Kidney epithelial cell (primary cell): ENCODE results near the gene WDR90. TPM values are rescaled to one million over a fixed set of nuclear protein-coding genes. Genes with fewer than 3 reads are reported as not detected.

ENCODE experiments used
- DNase-seq: peaks from one replicate; pipeline ENCODE4 v3.0.0-alpha.2; 2010; ENCODE audit warnings: low read depth
- H3K27me3 ChIP-seq: 2 replicates; pipeline ENCODE4 v1.6.0; 2011; ENCODE audit warnings: low read length; ENCODE audit not compliant: control insufficient read depth, insufficient read depth
- H3K36me3 ChIP-seq: 2 replicates; pipeline ENCODE4 v1.5.1; 2011; ENCODE audit warnings: low read length; ENCODE audit not compliant: control insufficient read depth, insufficient read depth
- H3K4me3 ChIP-seq: 2 replicates; pipeline ENCODE4 v1.5.1; 2011; ENCODE audit warnings: low read depth, mild to moderate bottlenecking, control low read depth, low read length
- total RNA-seq: library from RNA; depleted of rRNA; stranded (reverse); fragments of >200 nt; gene quantifications from 2 replicates; pipeline ENCODE4 v1.2.3, GENCODE V29; 2015
- TF ChIP-seq, protein P1 (sequence below): IDR thresholded peaks from 2 replicates; pipeline ENCODE4 v1.5.1; 2011; ENCODE audit warnings: mild to moderate bottlenecking, moderate library complexity, low read length, control low read depth, inconsistent platforms; ENCODE audit not compliant: insufficient read depth, poor library complexity, severe bottlenecking

The WDR90 gene
- total RNA-seq, 1 donor from 2014 or later: 17.0 TPM

DNA sequence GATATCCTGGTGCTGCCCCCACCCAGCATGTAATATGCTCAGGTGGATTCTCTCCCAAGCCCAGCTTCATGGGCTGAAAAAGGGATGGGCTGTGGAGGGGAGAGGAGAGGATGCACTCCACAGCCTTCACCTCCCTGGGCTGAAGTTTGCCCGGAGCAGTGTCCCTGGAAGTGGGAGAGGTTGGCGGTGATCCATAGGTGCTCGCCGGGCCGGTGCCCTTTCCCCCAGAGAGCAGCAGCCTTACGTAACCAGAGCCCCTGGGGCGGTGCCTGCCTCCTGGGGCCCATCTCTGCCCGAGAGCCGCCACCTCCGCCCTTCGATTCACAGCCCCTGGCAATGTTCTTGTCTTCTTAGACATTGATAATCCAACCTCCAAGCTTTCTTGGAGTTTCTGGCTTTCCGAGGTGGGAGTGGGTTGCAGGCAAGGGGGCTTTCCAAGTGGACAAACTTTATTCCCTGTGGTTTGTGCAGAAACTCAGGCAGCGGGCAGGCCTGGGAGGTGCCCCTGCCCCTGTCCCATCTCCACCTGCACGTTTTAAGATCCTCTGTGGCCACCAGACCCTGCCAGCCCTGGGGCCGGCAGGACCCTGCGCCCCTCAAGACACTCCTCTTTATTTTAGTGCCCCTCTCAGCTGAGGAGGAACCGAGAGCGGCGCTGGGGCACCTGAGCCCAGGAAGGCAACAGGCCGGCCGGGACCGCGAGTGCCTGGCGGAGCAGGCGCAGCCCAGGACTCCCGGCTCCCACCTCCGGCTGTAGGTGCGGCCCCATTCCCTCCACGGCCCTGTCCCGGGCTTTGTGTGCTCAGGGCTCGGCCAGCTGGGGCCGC, 3.1 kb upstream of the WDR90 start:
- DNase-seq: no peak
- Histone ChIP-seq H3K36me3 (no peaks in the 10 kb centered on the region), H3K27me3 (no peaks in the 10 kb centered on the region), H3K4me3 (no peak overlapping the region)
- TF ChIP-seq, protein P1, sequence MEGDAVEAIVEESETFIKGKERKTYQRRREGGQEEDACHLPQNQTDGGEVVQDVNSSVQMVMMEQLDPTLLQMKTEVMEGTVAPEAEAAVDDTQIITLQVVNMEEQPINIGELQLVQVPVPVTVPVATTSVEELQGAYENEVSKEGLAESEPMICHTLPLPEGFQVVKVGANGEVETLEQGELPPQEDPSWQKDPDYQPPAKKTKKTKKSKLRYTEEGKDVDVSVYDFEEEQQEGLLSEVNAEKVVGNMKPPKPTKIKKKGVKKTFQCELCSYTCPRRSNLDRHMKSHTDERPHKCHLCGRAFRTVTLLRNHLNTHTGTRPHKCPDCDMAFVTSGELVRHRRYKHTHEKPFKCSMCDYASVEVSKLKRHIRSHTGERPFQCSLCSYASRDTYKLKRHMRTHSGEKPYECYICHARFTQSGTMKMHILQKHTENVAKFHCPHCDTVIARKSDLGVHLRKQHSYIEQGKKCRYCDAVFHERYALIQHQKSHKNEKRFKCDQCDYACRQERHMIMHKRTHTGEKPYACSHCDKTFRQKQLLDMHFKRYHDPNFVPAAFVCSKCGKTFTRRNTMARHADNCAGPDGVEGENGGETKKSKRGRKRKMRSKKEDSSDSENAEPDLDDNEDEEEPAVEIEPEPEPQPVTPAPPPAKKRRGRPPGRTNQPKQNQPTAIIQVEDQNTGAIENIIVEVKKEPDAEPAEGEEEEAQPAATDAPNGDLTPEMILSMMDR: no peak

DNA sequence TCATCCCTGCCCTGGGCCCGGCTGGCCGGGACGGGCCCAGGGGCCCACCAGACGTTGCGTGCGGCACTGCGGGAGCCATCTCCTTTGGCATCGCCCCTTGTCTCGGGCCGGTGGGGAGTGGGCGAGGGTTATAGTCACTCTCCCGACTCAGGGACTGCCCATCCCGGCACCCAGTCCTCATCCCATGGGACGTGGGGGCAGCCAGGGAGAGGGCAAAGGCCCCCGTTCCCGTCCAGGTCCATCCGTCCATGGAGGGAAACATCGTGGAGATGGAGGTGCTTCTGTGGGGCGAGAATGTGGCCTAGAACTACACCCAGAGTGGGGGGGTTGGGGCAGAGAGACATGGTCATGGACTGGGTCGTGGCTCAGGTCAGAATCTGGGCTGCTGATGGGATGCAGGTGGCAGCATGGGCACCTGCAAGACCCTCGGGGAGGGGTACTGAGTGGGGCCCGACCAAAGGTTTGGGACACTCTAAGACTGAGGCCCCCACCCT, 2.4 kb upstream of the WDR90 start:
- Histone ChIP-seq H3K4me3 (no peak overlapping the region), H3K36me3 (no peaks in the 10 kb centered on the region), H3K27me3 (no peaks in the 10 kb centered on the region)
- TF ChIP-seq, protein P1: no peak
- no peak for DNase-seq

DNA sequence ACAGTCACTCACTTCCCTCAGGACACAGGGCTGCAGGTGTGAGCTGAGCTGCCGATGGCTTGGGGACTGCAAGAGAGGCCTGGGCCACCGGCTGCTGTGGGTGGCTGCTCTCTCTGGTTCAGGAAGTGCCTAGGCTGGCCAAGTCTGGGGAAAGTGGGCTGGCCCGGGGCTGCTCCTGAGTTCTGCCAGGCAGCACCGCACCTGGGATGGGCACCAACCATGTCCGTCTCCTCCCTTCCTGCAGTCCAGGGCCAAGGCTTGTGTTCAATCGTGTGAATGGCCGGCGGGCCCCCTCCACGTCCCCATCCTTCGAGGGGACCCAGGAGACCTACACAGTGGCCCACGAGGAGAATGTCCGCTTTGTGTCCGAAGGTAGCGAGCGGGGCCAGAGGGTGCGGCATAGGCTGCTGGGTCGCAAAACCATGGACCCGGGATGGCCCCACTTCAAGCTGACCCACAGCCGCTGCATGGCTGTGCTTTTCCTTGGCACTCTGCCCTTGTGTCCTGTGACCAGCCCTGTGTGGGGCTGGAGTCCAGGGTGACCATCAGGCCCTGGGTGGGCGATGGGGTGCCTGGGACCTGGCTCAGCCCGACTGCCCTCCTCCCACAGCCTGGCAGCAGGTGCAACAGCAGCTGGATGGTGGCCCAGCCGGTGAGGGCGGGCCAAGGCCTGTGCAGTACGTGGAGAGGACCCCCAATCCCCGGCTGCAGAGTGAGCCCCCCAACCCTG, 1.8 kb upstream of the WDR90 start:
- no peaks in the 10 kb centered on the region for H3K36me3 ChIP-seq
- H3K4me3 ChIP-seq: no peak overlapping the region
- TF ChIP-seq, protein P1: no peak
- no peak for DNase-seq
- H3K27me3 ChIP-seq: no peaks in the 10 kb centered on the region

DNA sequence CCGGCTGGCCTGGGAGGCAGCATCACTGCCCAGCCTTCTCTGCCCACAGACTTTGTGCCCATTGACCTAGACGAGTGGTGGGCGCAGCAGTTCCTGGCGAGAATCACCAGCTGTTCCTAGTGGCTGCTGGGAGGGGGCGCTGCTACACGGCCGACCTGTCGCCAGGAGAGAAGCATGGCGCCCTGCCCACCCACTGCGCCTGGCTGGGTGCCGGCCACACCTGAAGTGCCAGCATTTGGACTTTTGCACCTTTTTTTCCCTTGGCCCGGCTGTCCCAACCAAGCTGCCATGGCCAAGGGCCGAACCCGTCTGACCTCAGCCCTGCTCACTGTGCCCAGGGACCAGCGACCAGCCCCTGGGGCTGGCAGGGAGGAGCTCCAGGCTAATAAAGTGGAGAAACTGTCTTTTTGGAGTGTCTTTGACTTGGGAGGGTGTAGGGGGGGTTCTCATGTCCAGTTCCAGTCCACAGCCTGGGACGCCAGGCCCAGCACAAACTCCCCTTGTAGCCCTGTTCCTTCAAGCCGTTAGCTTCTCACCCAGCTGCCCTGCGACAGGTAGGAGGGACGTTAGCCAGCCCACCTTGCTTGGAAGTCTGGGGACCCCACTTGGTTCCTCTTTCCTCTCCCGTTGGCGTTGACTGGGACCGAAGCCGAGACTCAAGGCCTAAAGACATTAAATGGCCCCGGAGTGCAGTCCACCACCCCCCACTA, 939 bp upstream of the WDR90 start:
- Histone ChIP-seq H3K27me3 (no peaks in the 10 kb centered on the region), H3K4me3 (peak overlapping the region; percentile 53), H3K36me3 (no peaks in the 10 kb centered on the region)
- DNase-seq: no peak
- TF ChIP-seq, protein P1: peak; percentile 53

DNA sequence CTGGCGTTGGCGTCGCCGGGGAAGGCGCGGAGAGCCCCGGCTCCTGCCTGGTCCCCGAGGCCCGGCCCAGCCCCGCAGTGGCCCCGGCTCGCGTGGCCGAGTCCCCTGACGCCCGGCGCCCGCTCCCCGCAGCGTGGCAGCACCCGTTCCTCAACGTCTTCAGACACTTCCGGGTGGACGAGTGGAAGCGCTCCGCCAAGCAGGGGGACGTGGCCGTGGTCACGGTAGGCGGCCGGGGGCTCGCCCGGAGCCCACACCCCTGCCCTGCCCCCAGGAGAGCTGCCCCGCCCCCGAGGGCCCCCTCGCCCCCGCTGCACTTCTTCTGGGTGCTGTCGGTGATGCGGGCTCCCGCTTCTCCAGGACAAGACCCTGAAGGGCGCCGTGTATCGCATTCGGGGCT, 466 bp downstream of the WDR90 start:
- DNase-seq: no peak
- H3K4me3 ChIP-seq: peak overlapping the region; percentile 53
- H3K36me3 ChIP-seq: no peaks in the 10 kb centered on the region
- TF ChIP-seq, protein P1: no peak
- H3K27me3 ChIP-seq: no peaks in the 10 kb centered on the region
